Kidney epithelial cell (primary cell): ENCODE measurements around the gene IRF3. TPM values are rescaled to one million over a fixed set of nuclear protein-coding genes. Genes with fewer than 3 reads are reported as not detected.

Experiments used
- DNase-seq: peaks from one replicate; pipeline ENCODE4 v3.0.0-alpha.2; 2010; ENCODE audit warnings: low read depth
- H3K27me3 ChIP-seq: 2 replicates; pipeline ENCODE4 v1.6.0; 2011; ENCODE audit warnings: low read length; ENCODE audit not compliant: control insufficient read depth, insufficient read depth
- H3K36me3 ChIP-seq: 2 replicates; pipeline ENCODE4 v1.5.1; 2011; ENCODE audit warnings: low read length; ENCODE audit not compliant: control insufficient read depth, insufficient read depth
- H3K4me3 ChIP-seq: 2 replicates; pipeline ENCODE4 v1.5.1; 2011; ENCODE audit warnings: low read depth, mild to moderate bottlenecking, control low read depth, low read length
- CTCF ChIP-seq: IDR thresholded peaks from 2 replicates; pipeline ENCODE4 v1.5.1; 2011; ENCODE audit warnings: mild to moderate bottlenecking, moderate library complexity, low read length, control low read depth, inconsistent platforms; ENCODE audit not compliant: insufficient read depth, poor library complexity, severe bottlenecking
- total RNA-seq: library from RNA; depleted of rRNA; stranded (reverse); fragments of >200 nt; gene quantifications from 2 replicates; pipeline ENCODE4 v1.2.3, GENCODE V29; 2015

IRF3 gene
- total RNA-seq, 1 donor from 2014 or later: 66.6 TPM

- Histone ChIP-seq H3K36me3 (peaks cover 1% of the 10 kb centered on the region), H3K4me3 (no peak overlapping the region), H3K27me3 (no peaks in the 10 kb centered on the region)
- no peak for DNase-seq
- no peak for TF ChIP-seq CTCF
These were observed 19.1 kb downstream of the IRF3 start for GRCh38 chr19:49646586-49646985.

GRCh38 chr19:49645995-49646394 is 19.7 kb downstream of the IRF3 start:
- Histone ChIP-seq H3K4me3 (no peak overlapping the region), H3K27me3 (no peaks in the 10 kb centered on the region), H3K36me3 (peaks cover 1% of the 10 kb centered on the region)
- TF ChIP-seq CTCF: no peak
- DNase-seq: no peak

GRCh38 chr19:49645592-49645991 is 20.1 kb downstream of the IRF3 start:
- no peak for TF ChIP-seq CTCF
- no peak for DNase-seq

GRCh38 chr19:49643466-49643865 is 22.2 kb downstream of the IRF3 start:
- DNase-seq: no peak
- Histone ChIP-seq H3K36me3 (peaks cover 1% of the 10 kb centered on the region), H3K4me3 (no peak overlapping the region), H3K27me3 (no peaks in the 10 kb centered on the region)
- no peak for TF ChIP-seq CTCF

More at GRCh38 chr19:49645592-49645991, 20.1 kb downstream of the IRF3 start:
- peaks cover 1% of the 10 kb centered on the region for H3K36me3 ChIP-seq
- H3K27me3 ChIP-seq: no peaks in the 10 kb centered on the region
- H3K4me3 ChIP-seq: no peak overlapping the region

GRCh38 chr19:49642492-49643035 is 23.1 kb downstream of the IRF3 start:
- DNase-seq: no peak
- Histone ChIP-seq H3K4me3 (peak overlapping the region; percentile 88), H3K36me3 (peaks cover 1% of the 10 kb centered on the region), H3K27me3 (no peaks in the 10 kb centered on the region)
- no peak for TF ChIP-seq CTCF

- H3K27me3 ChIP-seq: no peaks in the 10 kb centered on the region
- H3K36me3 ChIP-seq: peaks cover 1% of the 10 kb centered on the region
- peak within 1 kb of the TSS; percentile 88 for H3K4me3 ChIP-seq
- peak; percentile 97 for DNase-seq
- no peak for TF ChIP-seq CTCF
These were observed 23.8 kb downstream of the IRF3 start, which contains the start of gene SCAF1 for GRCh38 chr19:49641688-49642491. Gene SCAF1 (plus strand): TSS chr19:49642209. CDS start chr19:49645027, 2,818 bp downstream.
